Measurements from ENCODE around the gene SCAF8.

The SCAF8 gene

DNA sequence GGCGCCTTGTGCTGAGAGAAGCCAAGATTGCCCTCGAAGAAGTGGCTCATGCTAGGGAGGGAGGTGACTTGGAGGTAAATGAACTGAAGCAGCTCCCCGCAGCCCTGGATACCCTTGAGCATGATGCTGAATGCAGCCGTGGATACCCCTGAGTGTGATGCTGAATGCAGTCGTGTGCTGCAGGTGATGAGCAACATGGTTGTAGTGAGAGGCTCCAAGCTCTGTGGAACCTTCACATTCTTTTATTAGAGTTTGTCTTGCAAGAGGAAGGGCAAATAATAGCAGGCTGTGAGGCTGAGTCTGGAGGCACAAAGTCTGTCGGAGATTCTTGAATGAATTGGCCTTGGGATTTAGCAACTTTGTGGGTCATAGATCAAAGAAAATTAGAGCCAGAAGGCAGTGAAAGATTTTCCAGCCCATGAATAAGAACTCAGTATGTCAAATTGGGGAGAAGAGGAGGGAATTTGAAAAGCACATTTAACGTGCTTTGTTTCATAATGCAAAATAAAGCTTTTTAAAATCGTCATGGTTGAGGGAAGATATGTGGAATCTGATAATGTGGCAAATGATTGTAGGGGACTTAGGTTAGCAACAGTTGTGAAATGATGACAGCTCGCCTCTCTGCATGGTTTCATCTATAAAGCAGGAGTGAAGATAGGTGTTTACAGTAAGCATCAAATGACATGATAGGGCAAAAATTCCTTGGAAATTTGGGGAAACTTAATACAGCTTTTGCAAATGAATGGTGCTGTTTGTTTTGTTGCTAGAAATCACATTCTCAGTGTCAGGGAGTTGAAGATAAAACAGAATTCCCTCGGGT is 141.8 kb downstream of the SCAF8 start:
- Histone ChIP-seq H3K4me3 (ENCODE audit: low read length) (no peak overlapping the region), H3K27me3 (replicated peaks; ENCODE audit: control insufficient read depth, insufficient read depth, low read length) (no peaks in the 10 kb centered on the region)
- DNase-seq (ENCODE audit: low read depth), result peak; percentile 42

DNA sequence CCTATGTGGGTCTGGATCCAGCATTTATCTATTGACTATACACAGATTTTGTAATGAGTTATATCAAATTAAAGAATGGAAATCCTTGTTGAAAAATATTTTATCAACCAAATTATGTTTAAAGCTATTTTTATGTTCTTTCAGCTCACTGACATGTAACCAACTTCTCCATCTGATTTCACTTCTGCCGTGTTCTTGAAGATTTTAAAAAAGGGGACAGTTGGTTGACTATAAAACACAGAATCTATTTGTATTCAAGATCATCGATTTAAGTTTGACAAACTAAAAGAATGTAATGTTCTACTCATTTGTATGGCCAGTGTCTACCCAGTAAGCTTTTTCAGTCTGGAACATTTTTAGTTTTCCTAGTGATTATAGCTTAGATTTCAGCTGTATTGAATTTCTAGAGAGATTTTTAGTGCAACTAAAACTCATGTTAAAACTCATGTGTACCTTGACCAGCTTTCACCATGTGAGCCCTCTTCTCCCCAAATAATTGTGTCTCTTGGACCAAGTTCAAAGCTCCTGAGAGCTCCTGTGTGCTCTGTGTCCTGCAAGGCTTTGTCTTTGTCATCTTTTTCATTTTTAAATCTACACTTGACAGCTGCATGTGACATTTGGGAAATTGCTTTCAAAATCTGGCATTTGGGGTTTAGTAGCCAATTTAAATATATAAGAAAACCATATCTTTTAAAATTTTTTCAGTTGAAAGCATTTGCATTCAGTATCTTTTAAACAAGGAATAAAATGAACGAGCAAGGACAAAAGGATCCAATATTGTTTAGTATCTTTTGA is 143.5 kb downstream of the SCAF8 start:
- H3K4me1 ChIP-seq (ENCODE audit: control insufficient read depth, insufficient read depth, low read length), result peaks cover 13% of the 10 kb centered on the region
- H3K4me3 ChIP-seq (ENCODE audit: low read length), result no peak overlapping the region
- H3K27me3 ChIP-seq (replicated peaks; ENCODE audit: control insufficient read depth, insufficient read depth, low read length), result no peaks in the 10 kb centered on the region
- H3K9me3 ChIP-seq (ENCODE audit: control insufficient read depth, low read length), result no peaks in the 10 kb centered on the region
- no peak overlapping the region for H3K9ac ChIP-seq (ENCODE audit: low read length)
- DNase-seq (ENCODE audit: low read depth), result no peak
- no peaks in the 10 kb centered on the region for H3K36me3 ChIP-seq (ENCODE audit: control insufficient read depth, insufficient read depth, low read length, severe bottlenecking)

More for the DNA sequence above, 141.8 kb downstream of the SCAF8 start:
- peaks cover 13% of the 10 kb centered on the region for H3K4me1 ChIP-seq (ENCODE audit: control insufficient read depth, insufficient read depth, low read length)
- no peaks in the 10 kb centered on the region for H3K9me3 ChIP-seq (ENCODE audit: control insufficient read depth, low read length)
- no peak overlapping the region for H3K9ac ChIP-seq (ENCODE audit: low read length)
- no peaks in the 10 kb centered on the region for H3K36me3 ChIP-seq (ENCODE audit: control insufficient read depth, insufficient read depth, low read length, severe bottlenecking)

GRCh38 chr6:154878871-154879491 is 145.8 kb downstream of the SCAF8 start:
- no peaks in the 10 kb centered on the region for H3K36me3 ChIP-seq (ENCODE audit: control insufficient read depth, insufficient read depth, low read length, severe bottlenecking)
- no peak overlapping the region for H3K9ac ChIP-seq (ENCODE audit: low read length)
- no peaks in the 10 kb centered on the region for H3K27me3 ChIP-seq (replicated peaks; ENCODE audit: control insufficient read depth, insufficient read depth, low read length)
- H3K4me3 ChIP-seq (ENCODE audit: low read length), result no peak overlapping the region
- peaks cover 13% of the 10 kb centered on the region for H3K4me1 ChIP-seq (ENCODE audit: control insufficient read depth, insufficient read depth, low read length)
- no peaks in the 10 kb centered on the region for H3K9me3 ChIP-seq (ENCODE audit: control insufficient read depth, low read length)
- no peak for DNase-seq (ENCODE audit: low read depth)

DNA sequence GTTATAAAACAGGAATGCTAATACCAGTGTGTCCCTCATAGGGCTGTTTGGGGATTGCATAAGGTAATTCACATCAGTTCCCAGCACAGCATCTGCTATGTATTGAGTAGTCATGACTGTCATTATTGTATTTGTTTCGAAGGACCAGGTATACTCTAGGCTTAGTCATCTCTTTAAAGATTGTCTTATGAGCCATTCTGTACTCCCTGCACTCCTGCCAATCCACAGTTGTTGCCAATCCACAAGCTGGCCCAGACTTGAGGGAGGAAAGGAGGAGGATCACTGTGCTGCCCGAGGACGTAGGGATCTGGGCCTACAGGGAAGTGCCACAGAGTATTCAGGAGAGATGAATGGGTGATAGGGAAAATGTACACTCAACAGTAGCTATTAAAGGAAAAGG is 148.9 kb downstream of the SCAF8 start:
- H3K9ac ChIP-seq (ENCODE audit: low read length), result no peak overlapping the region
- H3K4me3 ChIP-seq (ENCODE audit: low read length), result no peak overlapping the region
- H3K27me3 ChIP-seq (replicated peaks; ENCODE audit: control insufficient read depth, insufficient read depth, low read length), result no peaks in the 10 kb centered on the region
- no peaks in the 10 kb centered on the region for H3K4me1 ChIP-seq (ENCODE audit: control insufficient read depth, insufficient read depth, low read length)
- no peaks in the 10 kb centered on the region for H3K36me3 ChIP-seq (ENCODE audit: control insufficient read depth, insufficient read depth, low read length, severe bottlenecking)
- H3K9me3 ChIP-seq (ENCODE audit: control insufficient read depth, low read length), result no peaks in the 10 kb centered on the region
- no peak for DNase-seq (ENCODE audit: low read depth)
